WTC11 (cell line): ENCODE results near the gene CAPN11.

Experiments used
- CTCF ChIP-seq: fragments of 200-600 bp; IDR thresholded peaks from 2 replicates; pipeline ENCODE4 v1.8.0; 2022; ENCODE audit warnings: antibody characterized with exemption
- TCF7 ChIP-seq: sonication (generic); formaldehyde crosslinking; IDR thresholded peaks from 2 replicates; pipeline ENCODE4 v1.8.0; 2022; ENCODE audit warnings: mild to moderate bottlenecking, low read depth, missing genetic modification reagents, moderate library complexity

- TF ChIP-seq CTCF, result no peak
- TF ChIP-seq TCF7, result no peak
Measured at GRCh38 chr6:44219053-44219814, 60.6 kb downstream of the CAPN11 start.
